ENCODE measurements around the gene PIEZO1.

PIEZO1 gene

DNA sequence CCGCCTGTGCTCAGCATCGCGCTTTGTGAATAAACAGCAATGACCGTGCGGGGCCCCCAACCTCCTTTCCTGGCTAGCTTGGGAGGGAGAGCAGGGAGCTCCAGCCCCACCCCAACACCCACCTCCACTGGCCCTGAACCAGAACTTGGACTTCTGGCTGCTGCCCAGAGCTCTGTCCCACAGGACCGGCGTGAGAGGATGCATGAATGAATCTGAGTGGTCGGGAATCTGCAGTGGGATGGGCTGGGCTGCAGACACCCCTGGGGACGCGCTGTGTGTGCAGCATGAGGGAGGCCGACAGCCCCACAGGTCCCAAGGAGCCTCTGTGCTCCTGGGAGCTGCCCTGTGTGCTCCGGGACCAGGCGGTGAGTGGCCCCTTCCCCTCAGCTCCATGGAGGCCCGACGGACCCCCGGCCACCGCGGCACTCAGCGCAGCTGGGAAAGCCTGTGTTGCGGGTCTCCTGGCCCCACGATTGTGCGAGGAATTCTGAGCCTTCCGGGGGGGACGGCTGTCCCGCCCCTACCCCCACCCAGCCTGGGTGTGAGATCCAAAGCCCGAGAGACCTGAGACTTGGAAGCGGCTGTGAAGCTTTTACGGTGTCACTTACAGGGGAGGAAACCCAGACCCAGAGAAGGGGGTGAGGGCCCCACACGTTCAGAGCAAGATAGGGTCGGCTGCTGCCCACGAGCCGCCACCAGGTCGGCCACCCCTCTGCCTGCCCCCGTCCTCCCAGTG, 5.4 kb downstream of the PIEZO1 start:
- no peak overlapping the region for H3K4me3 ChIP-seq (ENCODE audit: low read length)
- no peak for TF ChIP-seq CTCF (IDR thresholded peaks at IDR 0.05; ENCODE audit: insufficient read depth, low read depth, low read length, missing control alignments)

DNA sequence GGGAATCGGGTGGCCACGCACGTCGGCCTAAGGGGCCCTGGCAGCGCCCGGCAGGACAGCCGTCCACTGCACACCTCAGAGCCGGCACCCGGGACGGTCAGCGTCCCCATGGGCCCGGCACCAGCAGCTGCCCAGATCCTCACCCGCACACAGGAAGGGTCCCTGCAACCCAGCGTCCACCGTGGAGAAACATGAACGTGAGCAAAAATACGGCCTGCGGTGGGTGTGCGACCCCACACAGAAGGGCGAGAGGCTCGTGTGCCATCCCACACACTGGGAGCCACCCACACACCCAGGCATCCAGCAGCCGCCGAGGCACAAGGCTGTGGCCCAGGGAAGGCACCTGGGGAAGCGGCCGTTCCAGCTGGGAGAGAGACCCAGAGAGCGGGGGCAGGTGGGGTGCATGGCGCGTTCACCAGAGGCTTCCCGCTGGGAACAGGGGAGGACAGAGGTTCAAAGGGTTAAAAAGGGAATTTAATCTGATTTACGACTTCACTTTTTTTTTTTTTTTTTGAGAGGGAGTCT, 6.4 kb downstream of the PIEZO1 start:
- no peak for DNase-seq (ENCODE audit: low read depth)
- no peak for TF ChIP-seq CTCF (IDR thresholded peaks at IDR 0.05; ENCODE audit: insufficient read depth, low read depth, low read length, missing control alignments)
- H3K4me3 ChIP-seq (ENCODE audit: low read length) = no peak overlapping the region

More for the DNA sequence above, 5.4 kb downstream of the PIEZO1 start:
- no peak for DNase-seq (ENCODE audit: low read depth)

- no peak for TF ChIP-seq CTCF (IDR thresholded peaks at IDR 0.05; ENCODE audit: insufficient read depth, low read depth, low read length, missing control alignments)
- no peak for DNase-seq (ENCODE audit: low read depth)
- H3K4me3 ChIP-seq (ENCODE audit: low read length) = no peak overlapping the region
Observed at GRCh38 chr16:88778271-88778525, 6.8 kb downstream of the PIEZO1 start.

DNA sequence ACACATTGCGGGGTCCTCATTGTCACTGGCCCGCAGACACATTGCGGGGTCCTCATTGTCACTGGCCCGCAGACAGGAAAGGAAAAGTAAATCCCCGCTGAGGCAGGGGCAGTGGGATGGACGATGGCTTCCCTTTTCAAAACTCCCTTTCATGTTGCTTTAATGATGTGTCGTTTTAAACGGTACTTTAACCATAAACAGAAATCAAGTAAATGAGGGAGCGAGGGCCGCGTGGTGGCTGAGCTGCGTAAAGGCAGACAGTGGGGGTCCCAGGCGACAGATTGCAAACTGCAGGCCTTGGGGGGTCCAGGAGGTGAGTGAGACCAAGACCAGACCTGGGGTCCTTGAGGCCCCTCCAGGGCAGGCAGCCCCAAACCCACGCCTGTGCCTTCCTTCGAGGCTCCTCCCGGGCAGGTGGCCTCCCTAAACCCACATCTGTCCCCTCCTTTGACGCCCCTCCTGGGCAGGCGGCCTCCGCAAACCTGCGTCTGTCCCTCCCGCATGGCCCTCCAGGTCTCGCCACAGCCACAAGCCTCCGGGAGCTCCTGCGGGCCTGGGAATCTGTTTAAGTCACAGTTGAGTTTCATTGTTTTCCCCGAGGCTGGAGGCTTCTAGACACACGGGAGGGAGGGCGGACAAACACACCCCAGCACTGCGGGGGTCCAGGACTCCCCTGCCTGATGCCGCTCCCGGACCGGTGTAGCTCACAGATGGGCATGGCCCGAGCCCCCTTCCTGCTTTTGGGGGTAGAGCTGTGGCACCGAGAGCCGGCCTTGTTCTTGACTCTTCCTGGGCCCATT, 7.3 kb downstream of the PIEZO1 start:
- H3K4me3 ChIP-seq (ENCODE audit: low read length) = no peak overlapping the region
- no peak for DNase-seq (ENCODE audit: low read depth)
- no peak for TF ChIP-seq CTCF (IDR thresholded peaks at IDR 0.05; ENCODE audit: insufficient read depth, low read depth, low read length, missing control alignments)

DNA sequence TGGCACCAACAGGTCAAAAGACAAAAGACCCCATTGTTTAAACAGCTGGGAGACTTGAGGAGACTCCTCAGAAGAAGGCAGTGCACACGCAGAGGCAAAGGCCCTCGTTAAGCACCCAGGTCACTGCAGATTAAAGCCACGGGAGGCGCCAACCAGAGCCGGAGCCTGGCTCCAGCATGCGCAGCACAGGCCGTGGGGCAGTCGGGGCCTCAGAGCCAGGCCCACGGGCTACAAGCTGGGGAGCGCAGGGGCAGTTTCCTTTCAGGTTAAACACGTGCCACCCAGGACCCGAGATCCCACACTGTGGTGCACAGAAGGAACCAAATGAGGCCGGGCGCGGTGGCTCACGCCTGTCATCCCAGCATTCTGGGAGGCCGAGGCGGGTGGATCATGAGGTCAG, 9.2 kb downstream of the PIEZO1 start:
- no peak overlapping the region for H3K4me3 ChIP-seq (ENCODE audit: low read length)
- TF ChIP-seq CTCF (IDR thresholded peaks at IDR 0.05; ENCODE audit: insufficient read depth, low read depth, low read length, missing control alignments) = no peak
- no peak for DNase-seq (ENCODE audit: low read depth)

GRCh38 chr16:88774544-88775393, 10.3 kb downstream of the PIEZO1 start:
- DNase-seq (ENCODE audit: low read depth) = no peak
- TF ChIP-seq CTCF (IDR thresholded peaks at IDR 0.05; ENCODE audit: insufficient read depth, low read depth, low read length, missing control alignments) = no peak
- no peak overlapping the region for H3K4me3 ChIP-seq (ENCODE audit: low read length)
